Right lobe of liver (tissue), 4 donors: ENCODE results near the gene PAK4.

Experiments
- CTCF ChIP-seq, 4 donors: fragments of 200-600 bp in 3 of 4; fragments of 450-650 bp in 1 of 4; IDR thresholded peaks; one replicate each; pipeline versions ENCODE4 v1.5.1 to v1.8.0; 2016 to 2022; ENCODE audit warnings: antibody characterized with exemption in 4 of 4, mild to moderate bottlenecking in 2 of 4
- POLR2A ChIP-seq: fragments of 450-650 bp; IDR thresholded peaks from one replicate; pipeline ENCODE4 v1.6.1; 2017; ENCODE audit warnings: antibody characterized with exemption, mild to moderate bottlenecking
- donor health status: DM: no; HTN: no; CAD: no.
- donor health status: DM: no; HTN: no; CAD: no.
- donor health status: DM: no; HTN: yes; CAD: no.

- no peak for TF ChIP-seq CTCF (IDR thresholded peaks at IDR 0.05)
- TF ChIP-seq POLR2A: no peak
Measured at GRCh38 chr19:39077323-39077722, 48.3 kb upstream of the PAK4 start.
